ENCODE data around the gene VPS37B. TPM values are rescaled to one million over a fixed set of nuclear protein-coding genes. Genes with fewer than 3 reads are reported as not detected.

VPS37B gene
- total and polyA plus RNA-seq, 2 donors (not counting 3 experiments of a cell fraction or from before 2014, with no cell fraction given), result 39.5 to 45.9 TPM

DNA sequence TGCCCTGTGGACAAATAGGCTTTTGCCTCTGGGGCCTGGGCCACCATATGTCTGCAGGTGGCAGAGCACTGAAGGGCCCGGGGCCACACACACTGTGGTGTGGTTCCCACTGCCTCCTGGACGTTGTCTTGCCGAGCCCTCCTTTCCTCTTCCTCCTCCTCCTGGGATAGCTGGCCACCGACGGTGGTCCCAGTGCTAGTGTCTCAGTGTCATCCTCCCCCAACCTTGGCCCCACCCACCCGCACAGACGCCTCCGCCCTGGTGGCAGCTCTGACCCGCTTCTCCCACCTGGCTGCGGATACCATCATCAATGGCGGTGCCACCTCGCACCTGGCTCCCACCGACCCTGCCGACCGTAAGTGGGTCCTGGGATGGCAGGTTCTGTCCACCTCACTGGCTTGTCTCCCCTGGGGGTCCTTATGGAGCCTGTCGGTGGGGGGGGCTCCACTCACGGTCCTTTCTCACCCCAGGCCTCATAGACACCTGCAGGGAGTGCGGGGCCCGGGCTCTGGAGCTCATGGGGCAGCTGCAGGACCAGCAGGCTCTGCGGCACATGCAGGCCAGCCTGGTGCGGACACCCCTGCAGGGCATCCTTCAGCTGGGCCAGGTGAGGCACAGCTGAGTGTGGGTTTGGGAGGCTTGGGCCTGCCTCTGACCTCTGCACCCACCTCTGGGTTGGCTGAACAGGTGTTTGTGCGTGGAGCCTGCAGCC, 37.2 kb downstream of the VPS37B start:
- Histone ChIP-seq H3K9me1 (replicated peaks; ENCODE audit: control insufficient read depth, extremely low read depth, insufficient read depth, low read length) (no peaks in the 10 kb centered on the region), H3K4me2 (ENCODE audit: insufficient read depth, low read length) (no peak overlapping the region), H3K9me3 (replicated peaks; ENCODE audit: control insufficient read depth, insufficient read depth, low read length) (no peaks in the 10 kb centered on the region), H3K27me3 (ENCODE audit: control insufficient read depth in 2 of 2, insufficient read depth in 2 of 2, low read length in 2 of 2) (no peaks in the 10 kb centered on the region), H3K9ac (replicated peaks; ENCODE audit: extremely low read depth, insufficient read depth, low read length) (no peak overlapping the region), H3K4me3 (replicated peaks in 1 of 3; ENCODE audit: insufficient read depth in 1 of 3, low read depth in 1 of 3, low read length in 3 of 3) (no peak overlapping the region), H3K79me2 (ENCODE audit: control insufficient read depth, insufficient read depth, low read length) (no peaks in the 10 kb centered on the region), H3K36me3 (ENCODE audit: control insufficient read depth in 2 of 2, extremely low read depth in 1 of 2, insufficient read depth in 2 of 2, low read length in 2 of 2) (peaks cover 11 to 65% of the 10 kb centered on the region in 2 experiments), H3K4me1 (ENCODE audit: control insufficient read depth, extremely low read depth, insufficient read depth, low read length) (peaks cover under 1% of the 10 kb centered on the region), H2AFZ (ENCODE audit: low read depth, low read length) (no peak overlapping the region), H3K27ac (ENCODE audit: insufficient read depth, low read depth, low read length) (no peak overlapping the region), H4K20me1 (replicated peaks; ENCODE audit: control insufficient read depth, extremely low read depth, insufficient read depth, low read length) (no peaks in the 10 kb centered on the region)
- POLR2A ChIA-PET, result no interaction called here
- no peak for DNase-seq (ENCODE audit: low read depth, low spot score)
- CTCF ChIA-PET, result interaction anchor here (0.7 to 10.5 kb wide), 10 partner anchors 9 to 379 kb away, joined by 3 to 200 read pairs (median 7); partner anchors contain the start of genes HIP1R and OGFOD2
- TF ChIP-seq EZH2 (IDR thresholded peaks at IDR 0.05; ENCODE audit: borderline replicate concordance, low read depth, low read length, severe bottlenecking) (no peak), MYC (IDR thresholded peaks at IDR 0.05; ENCODE audit: low read depth, low read length) (no peak), FOS (IDR thresholded peaks at IDR 0.05; ENCODE audit: borderline replicate concordance, insufficient read depth, low read length) (no peak), POLR2A (IDR thresholded peaks at IDR 0.05; ENCODE audit: low read depth, low read length) (no peak)
- TF ChIP-seq, protein P1, sequence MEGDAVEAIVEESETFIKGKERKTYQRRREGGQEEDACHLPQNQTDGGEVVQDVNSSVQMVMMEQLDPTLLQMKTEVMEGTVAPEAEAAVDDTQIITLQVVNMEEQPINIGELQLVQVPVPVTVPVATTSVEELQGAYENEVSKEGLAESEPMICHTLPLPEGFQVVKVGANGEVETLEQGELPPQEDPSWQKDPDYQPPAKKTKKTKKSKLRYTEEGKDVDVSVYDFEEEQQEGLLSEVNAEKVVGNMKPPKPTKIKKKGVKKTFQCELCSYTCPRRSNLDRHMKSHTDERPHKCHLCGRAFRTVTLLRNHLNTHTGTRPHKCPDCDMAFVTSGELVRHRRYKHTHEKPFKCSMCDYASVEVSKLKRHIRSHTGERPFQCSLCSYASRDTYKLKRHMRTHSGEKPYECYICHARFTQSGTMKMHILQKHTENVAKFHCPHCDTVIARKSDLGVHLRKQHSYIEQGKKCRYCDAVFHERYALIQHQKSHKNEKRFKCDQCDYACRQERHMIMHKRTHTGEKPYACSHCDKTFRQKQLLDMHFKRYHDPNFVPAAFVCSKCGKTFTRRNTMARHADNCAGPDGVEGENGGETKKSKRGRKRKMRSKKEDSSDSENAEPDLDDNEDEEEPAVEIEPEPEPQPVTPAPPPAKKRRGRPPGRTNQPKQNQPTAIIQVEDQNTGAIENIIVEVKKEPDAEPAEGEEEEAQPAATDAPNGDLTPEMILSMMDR (IDR thresholded peaks at IDR 0.05; ENCODE audit: extremely low read depth in 1 of 2, insufficient read depth in 1 of 2, low read depth in 1 of 2, low read length in 2 of 2), result no peak
- FAIRE-seq, result no peak
- BruUV-seq (replicated peaks), result no TSS peak
- intact Hi-C loops (cut with micrococcal nuclease) (no loop called here), dilution Hi-C loops (cut with MboI; ENCODE audit: extremely low pct_ligation_motif_present, low sequenced_read_pairs) (no loop called here)
